ENCODE results near the gene ELF5. TPM values are rescaled to one million over a fixed set of nuclear protein-coding genes. Genes with fewer than 3 reads are reported as not detected.

Gene ELF5
- total and polyA plus RNA-seq, 2 donors (not counting 3 experiments of a cell fraction or from before 2014, with no cell fraction given): not detected

DNA sequence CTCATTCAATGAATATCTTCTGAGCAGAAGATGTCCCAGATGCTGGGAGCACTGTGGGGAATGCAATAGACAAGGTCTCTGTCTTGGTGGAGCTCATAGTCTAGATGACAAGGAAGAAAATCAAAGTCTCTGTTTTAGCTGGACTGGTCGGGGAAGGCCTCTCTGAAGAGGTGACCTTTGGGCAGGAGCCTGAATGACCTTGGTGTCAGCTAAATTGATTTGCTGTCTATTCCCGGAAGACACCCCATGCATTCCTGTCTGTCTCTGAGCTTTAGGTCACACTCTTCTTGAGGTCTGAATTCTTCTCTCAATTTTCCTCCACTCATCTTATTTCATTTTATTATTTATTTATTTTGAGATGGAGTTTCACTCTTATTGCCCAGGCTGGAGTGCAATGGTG, 14.5 kb upstream of the ELF5 start:
- intact Hi-C loops (cut with micrococcal nuclease) (no loop called here), dilution Hi-C loops (cut with MboI; ENCODE audit: extremely low pct_ligation_motif_present, low sequenced_read_pairs) (no loop called here)
- Histone ChIP-seq H3K79me2 (ENCODE audit: control insufficient read depth, insufficient read depth, low read length) (no peaks in the 10 kb centered on the region), H3K9ac (replicated peaks; ENCODE audit: extremely low read depth, insufficient read depth, low read length) (no peak overlapping the region), H3K36me3 (ENCODE audit: control insufficient read depth in 2 of 2, extremely low read depth in 1 of 2, insufficient read depth in 2 of 2, low read length in 2 of 2) (no peaks in the 10 kb centered on the region), H2AFZ (ENCODE audit: low read depth, low read length) (no peak overlapping the region), H3K27me3 (ENCODE audit: control insufficient read depth in 2 of 2, insufficient read depth in 2 of 2, low read length in 2 of 2) (no peaks in the 10 kb centered on the region), H3K27ac (ENCODE audit: insufficient read depth, low read depth, low read length) (no peak overlapping the region), H3K4me3 (replicated peaks in 1 of 3; ENCODE audit: insufficient read depth in 1 of 3, low read depth in 1 of 3, low read length in 3 of 3) (no peak overlapping the region), H3K4me2 (ENCODE audit: insufficient read depth, low read length) (no peak overlapping the region), H3K9me1 (replicated peaks; ENCODE audit: control insufficient read depth, extremely low read depth, insufficient read depth, low read length) (no peaks in the 10 kb centered on the region), H3K4me1 (ENCODE audit: control insufficient read depth, extremely low read depth, insufficient read depth, low read length) (no peaks in the 10 kb centered on the region), H3K9me3 (replicated peaks; ENCODE audit: control insufficient read depth, insufficient read depth, low read length) (no peaks in the 10 kb centered on the region), H4K20me1 (replicated peaks; ENCODE audit: control insufficient read depth, extremely low read depth, insufficient read depth, low read length) (no peaks in the 10 kb centered on the region)
- no peak for DNase-seq (ENCODE audit: low read depth, low spot score)
- TF ChIP-seq, protein P1, sequence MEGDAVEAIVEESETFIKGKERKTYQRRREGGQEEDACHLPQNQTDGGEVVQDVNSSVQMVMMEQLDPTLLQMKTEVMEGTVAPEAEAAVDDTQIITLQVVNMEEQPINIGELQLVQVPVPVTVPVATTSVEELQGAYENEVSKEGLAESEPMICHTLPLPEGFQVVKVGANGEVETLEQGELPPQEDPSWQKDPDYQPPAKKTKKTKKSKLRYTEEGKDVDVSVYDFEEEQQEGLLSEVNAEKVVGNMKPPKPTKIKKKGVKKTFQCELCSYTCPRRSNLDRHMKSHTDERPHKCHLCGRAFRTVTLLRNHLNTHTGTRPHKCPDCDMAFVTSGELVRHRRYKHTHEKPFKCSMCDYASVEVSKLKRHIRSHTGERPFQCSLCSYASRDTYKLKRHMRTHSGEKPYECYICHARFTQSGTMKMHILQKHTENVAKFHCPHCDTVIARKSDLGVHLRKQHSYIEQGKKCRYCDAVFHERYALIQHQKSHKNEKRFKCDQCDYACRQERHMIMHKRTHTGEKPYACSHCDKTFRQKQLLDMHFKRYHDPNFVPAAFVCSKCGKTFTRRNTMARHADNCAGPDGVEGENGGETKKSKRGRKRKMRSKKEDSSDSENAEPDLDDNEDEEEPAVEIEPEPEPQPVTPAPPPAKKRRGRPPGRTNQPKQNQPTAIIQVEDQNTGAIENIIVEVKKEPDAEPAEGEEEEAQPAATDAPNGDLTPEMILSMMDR (IDR thresholded peaks at IDR 0.05; ENCODE audit: extremely low read depth in 1 of 2, insufficient read depth in 1 of 2, low read depth in 1 of 2, low read length in 2 of 2): no peak
- TF ChIP-seq, protein P2, sequence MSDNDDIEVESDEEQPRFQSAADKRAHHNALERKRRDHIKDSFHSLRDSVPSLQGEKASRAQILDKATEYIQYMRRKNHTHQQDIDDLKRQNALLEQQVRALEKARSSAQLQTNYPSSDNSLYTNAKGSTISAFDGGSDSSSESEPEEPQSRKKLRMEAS (IDR thresholded peaks at IDR 0.05; ENCODE audit: insufficient read depth, insufficient read length): no peak
- no peak for TF ChIP-seq EZH2 (IDR thresholded peaks at IDR 0.05; ENCODE audit: borderline replicate concordance, low read depth, low read length, severe bottlenecking)
- no peak for TF ChIP-seq FOS (IDR thresholded peaks at IDR 0.05; ENCODE audit: borderline replicate concordance, insufficient read depth, low read length)
- no peak for TF ChIP-seq POLR2A (IDR thresholded peaks at IDR 0.05; ENCODE audit: low read depth, low read length)
- no peak for TF ChIP-seq POLR2AphosphoS5 (IDR thresholded peaks at IDR 0.05; ENCODE audit: insufficient read depth, low read depth, low read length)
- TF ChIP-seq GATA2 (IDR thresholded peaks at IDR 0.05; ENCODE audit: insufficient read depth, insufficient read length, low read depth, low read length): no peak
- TF ChIP-seq JUN (IDR thresholded peaks at IDR 0.05; ENCODE audit: borderline replicate concordance, insufficient read depth, insufficient read length, low read depth): no peak
- BruUV-seq (replicated peaks): no TSS peak
- no peak for FAIRE-seq
- POLR2A ChIA-PET: no interaction called here
- CTCF ChIA-PET: interaction anchor here (1.0 kb wide), 1 partner anchor 15 kb away, joined by 3 read pairs; no protein-coding TSS in a partner anchor

Measured in endothelial cell of umbilical vein (primary cell).